ENCODE results near the gene DHH. TPM values are rescaled to one million over a fixed set of nuclear protein-coding genes. Genes with fewer than 3 reads are reported as not detected.

DHH gene
- total RNA-seq, 1 experiment from 2014 or later: 0.15 TPM

- DNase-seq (ENCODE audit: low spot score) (no peak), ATAC-seq (no peak)
- ChIA-PET CTCF (no interaction called here), POLR2A (no interaction called here)
- Mint-ChIP-seq H3K4me1 (no peaks in the 10 kb centered on the region), H3K4me3 (no peak overlapping the region), H3K27ac (no peak overlapping the region), H3K36me3 (peaks cover 90% of the 10 kb centered on the region), H3K27me3 (ENCODE audit: low read depth) (no peaks in the 10 kb centered on the region), H3K9me3 (no peaks in the 10 kb centered on the region)
- TF ChIP-seq AR (CRISPR knock-in tag; IDR thresholded peaks at IDR 0.05) (no peak), ZNF317 (CRISPR knock-in tag; IDR thresholded peaks at IDR 0.05; ENCODE audit: borderline replicate concordance, low read depth) (no peak), USF1 (CRISPR knock-in tag; IDR thresholded peaks at IDR 0.05) (no peak), ZNF671 (CRISPR knock-in tag; IDR thresholded peaks at IDR 0.05) (no peak)
These were observed 45.6 kb downstream of the DHH start for GRCh38 chr12:49048953-49049352.

- Mint-ChIP-seq H3K4me3 (no peak overlapping the region), H3K27ac (no peak overlapping the region), H3K36me3 (peaks cover 87% of the 10 kb centered on the region), H3K27me3 (ENCODE audit: low read depth) (no peaks in the 10 kb centered on the region), H3K9me3 (no peaks in the 10 kb centered on the region), H3K4me1 (no peaks in the 10 kb centered on the region)
- TF ChIP-seq IRF1 (CRISPR knock-in tag; IDR thresholded peaks at IDR 0.05) (no peak), HMGA2 (CRISPR knock-in tag; IDR thresholded peaks at IDR 0.05) (no peak), CDX4 (CRISPR knock-in tag; IDR thresholded peaks at IDR 0.05; ENCODE audit: borderline replicate concordance) (no peak), NFATC4 (CRISPR knock-in tag; IDR thresholded peaks at IDR 0.05) (no peak), FOXP1 (CRISPR knock-in tag; IDR thresholded peaks at IDR 0.05; ENCODE audit: borderline replicate concordance) (no peak)
- ChIA-PET POLR2A (interaction anchor here (1.0 kb wide), 1 partner anchor 9 kb away, joined by 3 read pairs; no protein-coding TSS in a partner anchor), CTCF (interaction anchor here (1.2 kb wide), 1 partner anchor 9 kb away, joined by 4 read pairs; no protein-coding TSS in a partner anchor)
- ATAC-seq (no peak), DNase-seq (ENCODE audit: low spot score) (no peak)
These were observed 48.3 kb downstream of the DHH start for GRCh38 chr12:49046129-49046895.

GRCh38 chr12:49044660-49045059, 49.9 kb downstream of the DHH start:
- POLR2A ChIA-PET: no interaction called here
- Mint-ChIP-seq H3K4me1 (no peaks in the 10 kb centered on the region), H3K4me3 (no peak overlapping the region), H3K36me3 (peaks cover 79% of the 10 kb centered on the region), H3K27me3 (ENCODE audit: low read depth) (no peaks in the 10 kb centered on the region), H3K9me3 (no peaks in the 10 kb centered on the region), H3K27ac (no peak overlapping the region)
- CTCF ChIA-PET: interaction anchor here (1.1 to 2.6 kb wide), 11 partner anchors 12 to 188 kb away, joined by 3 to 37 read pairs (median 12); partner anchors contain the start of genes DDN and PRKAG1
- TF ChIP-seq IRF2 (CRISPR knock-in tag; IDR thresholded peaks at IDR 0.05; ENCODE audit: borderline replicate concordance, low read depth) (no peak), ZNF532 (CRISPR knock-in tag; IDR thresholded peaks at IDR 0.05; ENCODE audit: borderline replicate concordance) (no peak), ATF3 (CRISPR knock-in tag; conservative IDR thresholded peaks at IDR 0.05) (no peak)
- no peak for DNase-seq (ENCODE audit: low spot score)
- ATAC-seq: no peak
